ENCODE results near the gene EPOP. TPM values are rescaled to one million over a fixed set of nuclear protein-coding genes. Genes with fewer than 3 reads are reported as not detected.
A peak's percentile ranks its signal among the peaks of the same experiment; 100 is the strongest.

The EPOP gene
- total RNA-seq, 1 experiment from 2014 or later: 5.3 TPM

DNA sequence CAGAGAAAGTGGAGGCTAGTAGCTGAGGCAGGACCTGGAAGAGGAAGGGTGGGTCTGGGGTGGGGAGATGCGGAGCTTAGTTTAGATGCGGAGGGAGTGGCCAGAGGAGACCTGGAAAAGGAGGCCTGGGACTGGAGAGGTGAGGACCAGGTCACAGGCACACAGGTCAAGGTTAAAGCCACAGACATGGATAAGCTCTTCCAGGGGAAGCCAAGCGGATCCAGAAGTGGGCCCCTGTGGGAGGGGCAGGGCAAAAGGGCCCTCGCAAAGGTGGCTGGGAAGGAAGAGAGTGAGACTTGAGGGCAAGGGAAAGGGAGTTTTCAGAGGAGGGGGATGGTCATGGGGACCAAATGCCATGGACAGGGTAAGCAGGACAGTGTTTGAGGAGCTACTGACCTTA lies 16.4 kb upstream of the EPOP start:
- in situ Hi-C loops (cut with HindIII; ENCODE audit: low pct_unique_long_range_greater_than_20kb, low sequenced_read_pairs): no loop called here
- DNase-seq (ENCODE audit: low read depth, low spot score): no peak

GRCh38 chr17:38690386-38690785 lies 15.6 kb upstream of the EPOP start:
- no peak for DNase-seq (ENCODE audit: low read depth, low spot score)
- in situ Hi-C loops (cut with HindIII; ENCODE audit: low pct_unique_long_range_greater_than_20kb, low sequenced_read_pairs): no loop called here

DNA sequence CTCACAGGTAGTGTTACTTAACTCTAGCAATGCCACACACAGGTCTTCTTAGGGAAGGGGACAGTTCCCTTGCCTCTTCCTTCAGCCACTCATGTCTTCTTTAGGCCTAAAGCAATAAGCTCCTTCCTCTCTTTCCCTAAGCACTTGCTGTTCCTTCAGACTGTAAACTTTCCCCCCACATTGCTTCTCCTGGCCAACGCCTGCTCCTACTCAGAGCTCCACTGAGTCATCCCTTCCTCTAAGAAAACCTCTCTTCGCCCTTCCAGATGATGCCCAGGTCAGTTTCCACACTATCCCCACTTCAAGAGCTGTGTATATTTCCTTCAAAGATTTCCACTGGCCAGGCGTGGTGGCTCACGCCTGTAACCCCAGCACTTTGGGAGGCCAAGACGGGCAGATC lies 12.5 kb upstream of the EPOP start:
- no peak for DNase-seq (ENCODE audit: low read depth, low spot score)
- in situ Hi-C loops (cut with HindIII; ENCODE audit: low pct_unique_long_range_greater_than_20kb, low sequenced_read_pairs): no loop called here

GRCh38 chr17:38685491-38685890 lies 10.7 kb upstream of the EPOP start:
- no peak for DNase-seq (ENCODE audit: low read depth, low spot score)
- in situ Hi-C loops (cut with HindIII; ENCODE audit: low pct_unique_long_range_greater_than_20kb, low sequenced_read_pairs): no loop called here

- DNase-seq (ENCODE audit: low read depth, low spot score): no peak
- in situ Hi-C loops (cut with HindIII; ENCODE audit: low pct_unique_long_range_greater_than_20kb, low sequenced_read_pairs): no loop called here
These were observed 6.3 kb upstream of the EPOP start for GRCh38 chr17:38681096-38681495.

- in situ Hi-C loops (cut with HindIII; ENCODE audit: low pct_unique_long_range_greater_than_20kb, low sequenced_read_pairs): no loop called here
These were observed 3.1 kb upstream of the EPOP start for GRCh38 chr17:38677819-38678218.

GRCh38 chr17:38676706-38677504 lies 2.1 kb upstream of the EPOP start:
- in situ Hi-C loops (cut with HindIII; ENCODE audit: low pct_unique_long_range_greater_than_20kb, low sequenced_read_pairs): no loop called here

More at GRCh38 chr17:38677819-38678218, 3.1 kb upstream of the EPOP start:
- DNase-seq (ENCODE audit: low read depth, low spot score): no peak

DNA sequence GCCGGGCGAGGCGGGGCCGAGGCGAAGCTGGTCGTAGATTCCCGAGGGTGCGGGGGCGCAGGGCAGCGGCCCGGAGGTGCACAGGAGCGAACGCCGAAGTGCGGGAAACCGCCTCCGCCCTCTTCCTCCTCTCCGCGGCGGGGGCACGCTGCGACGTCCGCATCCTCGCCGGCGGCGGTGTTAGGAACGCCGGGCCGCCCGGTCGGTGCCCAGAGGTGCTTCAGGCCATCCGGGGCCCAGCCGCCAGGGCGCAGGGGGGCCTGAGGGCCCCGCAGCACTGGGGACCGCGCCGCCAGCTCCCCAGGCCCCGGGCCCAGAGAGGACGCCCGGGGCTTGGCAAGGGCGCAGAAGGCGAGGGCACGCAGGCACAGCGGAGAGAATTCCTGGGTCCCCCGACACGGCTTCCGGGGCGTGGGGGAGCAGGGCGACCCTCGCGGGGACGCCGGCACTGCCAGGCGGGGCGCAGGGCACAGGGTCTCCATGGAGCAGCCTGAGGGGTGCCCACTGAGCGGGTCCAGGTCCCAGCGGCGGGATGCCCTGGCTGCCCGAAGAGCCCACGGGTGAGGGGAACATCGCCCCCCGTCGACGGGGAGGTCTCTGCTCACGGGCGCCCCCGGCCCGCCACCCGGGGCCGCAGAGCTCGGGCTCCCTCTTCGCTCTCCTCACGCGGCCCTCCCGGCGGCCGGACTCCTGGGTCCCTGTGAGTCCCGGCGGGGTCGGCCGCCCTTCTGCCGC lies 576 bp downstream of the EPOP start:
- DNase-seq (ENCODE audit: low read depth, low spot score): no peak
- in situ Hi-C loops (cut with HindIII; ENCODE audit: low pct_unique_long_range_greater_than_20kb, low sequenced_read_pairs): no loop called here

More at GRCh38 chr17:38676706-38677504, 2.1 kb upstream of the EPOP start:
- peak; percentile 89 for DNase-seq (ENCODE audit: low read depth, low spot score)

DNA sequence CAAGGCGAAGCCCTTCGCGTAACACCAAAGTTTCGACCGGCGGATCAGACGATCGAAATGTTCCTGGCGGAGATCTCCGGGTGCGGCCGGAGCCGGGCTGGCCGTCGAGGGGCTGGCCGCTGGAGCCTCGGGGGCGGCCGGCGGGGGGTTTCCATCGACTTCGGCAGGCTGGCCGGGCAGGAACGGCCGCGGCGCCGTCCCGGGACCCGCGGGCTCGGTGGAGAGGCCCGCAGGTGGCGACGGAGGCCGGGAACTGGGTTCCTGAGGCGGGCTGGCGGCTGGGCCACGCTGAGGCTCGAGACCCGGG lies 1.1 kb downstream of the EPOP start:
- in situ Hi-C loops (cut with HindIII; ENCODE audit: low pct_unique_long_range_greater_than_20kb, low sequenced_read_pairs): no loop called here
- no peak for DNase-seq (ENCODE audit: low read depth, low spot score)

DNA sequence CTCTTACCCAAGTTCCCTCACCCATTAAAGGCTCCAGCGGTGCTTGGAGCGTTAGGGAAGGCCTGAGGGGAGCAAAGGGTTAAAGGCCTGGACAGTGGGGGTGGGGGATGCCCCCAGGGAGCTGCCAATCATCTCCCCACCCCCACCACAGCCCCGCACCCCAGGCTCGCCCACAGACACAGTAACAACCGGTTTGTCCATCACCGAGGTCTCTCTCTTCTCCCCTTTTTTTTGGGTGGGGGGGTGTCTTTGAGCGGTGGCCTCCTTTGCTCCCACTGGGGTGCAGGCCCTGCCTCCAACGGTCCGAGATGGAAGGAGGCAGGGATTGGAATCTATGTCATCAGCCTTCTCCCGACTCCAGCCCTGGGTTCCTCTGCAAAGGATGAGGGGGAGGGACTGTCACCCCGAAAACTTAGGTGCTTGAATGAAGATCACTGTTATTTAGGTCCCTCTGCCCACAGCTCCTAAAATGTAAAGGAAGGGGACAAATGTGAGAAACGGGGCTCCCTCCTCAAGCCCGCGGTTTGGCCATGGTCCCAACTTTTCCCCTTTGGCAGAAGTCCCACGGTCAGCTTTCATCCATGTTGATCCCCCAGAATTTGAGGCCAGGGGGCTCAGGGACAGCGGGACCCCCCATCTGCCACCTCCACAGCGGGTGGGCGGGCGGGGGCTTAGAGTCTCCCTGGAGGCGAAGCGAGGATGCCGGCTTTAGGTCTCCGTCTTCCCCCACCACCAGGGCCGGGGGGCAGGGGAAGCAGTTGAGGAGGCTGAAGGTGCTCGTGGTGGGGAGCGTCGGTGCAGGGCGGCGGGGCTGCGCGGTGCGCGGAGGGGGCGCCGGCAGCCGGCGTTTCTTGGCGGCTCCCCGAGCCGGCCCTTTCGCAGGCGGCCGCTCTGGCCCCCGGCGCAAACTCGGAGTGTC lies 1.7 kb downstream of the EPOP start:
- in situ Hi-C loops (cut with HindIII; ENCODE audit: low pct_unique_long_range_greater_than_20kb, low sequenced_read_pairs): no loop called here
- no peak for DNase-seq (ENCODE audit: low read depth, low spot score)

GRCh38 chr17:38671939-38672720 lies 2.6 kb downstream of the EPOP start:
- DNase-seq (ENCODE audit: low read depth, low spot score): no peak
- in situ Hi-C loops (cut with HindIII; ENCODE audit: low pct_unique_long_range_greater_than_20kb, low sequenced_read_pairs): no loop called here

GRCh38 chr17:38669520-38669919 lies 5.2 kb downstream of the EPOP start:
- DNase-seq (ENCODE audit: low read depth, low spot score): no peak
- in situ Hi-C loops (cut with HindIII; ENCODE audit: low pct_unique_long_range_greater_than_20kb, low sequenced_read_pairs): no loop called here

DNA sequence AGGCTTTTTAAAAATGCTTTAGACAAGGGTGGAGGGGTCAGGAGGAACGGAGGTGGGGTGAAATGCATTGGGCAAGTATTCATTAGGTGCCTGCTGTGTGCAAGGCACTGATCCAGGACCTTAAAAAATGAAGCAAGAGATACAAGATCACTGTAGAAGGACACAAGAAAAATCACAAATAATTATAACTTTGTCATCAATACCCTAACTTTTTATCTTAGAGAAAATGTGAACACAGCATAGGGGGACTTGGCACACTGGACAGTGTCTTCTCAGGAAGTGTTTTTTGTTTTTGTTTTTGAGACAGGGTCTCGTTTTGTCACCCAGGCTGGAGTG lies 7.0 kb downstream of the EPOP start:
- no peak for DNase-seq (ENCODE audit: low read depth, low spot score)
- in situ Hi-C loops (cut with HindIII; ENCODE audit: low pct_unique_long_range_greater_than_20kb, low sequenced_read_pairs): no loop called here

- in situ Hi-C loops (cut with HindIII; ENCODE audit: low pct_unique_long_range_greater_than_20kb, low sequenced_read_pairs): no loop called here
- peak; percentile 84 for DNase-seq (ENCODE audit: low read depth, low spot score)
These were observed 7.5 kb downstream of the EPOP start for GRCh38 chr17:38667099-38667786.

GRCh38 chr17:38663964-38664644 lies 10.7 kb downstream of the EPOP start:
- in situ Hi-C loops (cut with HindIII; ENCODE audit: low pct_unique_long_range_greater_than_20kb, low sequenced_read_pairs): no loop called here
- DNase-seq (ENCODE audit: low read depth, low spot score): no peak

GRCh38 chr17:38663125-38663751 lies 11.5 kb downstream of the EPOP start:
- DNase-seq (ENCODE audit: low read depth, low spot score): peak; percentile 84
- in situ Hi-C loops (cut with HindIII; ENCODE audit: low pct_unique_long_range_greater_than_20kb, low sequenced_read_pairs): no loop called here
